ENCODE data around the gene VIM. TPM values are rescaled to one million over a fixed set of nuclear protein-coding genes. Genes with fewer than 3 reads are reported as not detected.

Gene VIM
- total and polyA plus RNA-seq, 2 donors (not counting 1 experiment from before 2014, with no cell fraction given) = 4,882 to 7,192 TPM

DNA sequence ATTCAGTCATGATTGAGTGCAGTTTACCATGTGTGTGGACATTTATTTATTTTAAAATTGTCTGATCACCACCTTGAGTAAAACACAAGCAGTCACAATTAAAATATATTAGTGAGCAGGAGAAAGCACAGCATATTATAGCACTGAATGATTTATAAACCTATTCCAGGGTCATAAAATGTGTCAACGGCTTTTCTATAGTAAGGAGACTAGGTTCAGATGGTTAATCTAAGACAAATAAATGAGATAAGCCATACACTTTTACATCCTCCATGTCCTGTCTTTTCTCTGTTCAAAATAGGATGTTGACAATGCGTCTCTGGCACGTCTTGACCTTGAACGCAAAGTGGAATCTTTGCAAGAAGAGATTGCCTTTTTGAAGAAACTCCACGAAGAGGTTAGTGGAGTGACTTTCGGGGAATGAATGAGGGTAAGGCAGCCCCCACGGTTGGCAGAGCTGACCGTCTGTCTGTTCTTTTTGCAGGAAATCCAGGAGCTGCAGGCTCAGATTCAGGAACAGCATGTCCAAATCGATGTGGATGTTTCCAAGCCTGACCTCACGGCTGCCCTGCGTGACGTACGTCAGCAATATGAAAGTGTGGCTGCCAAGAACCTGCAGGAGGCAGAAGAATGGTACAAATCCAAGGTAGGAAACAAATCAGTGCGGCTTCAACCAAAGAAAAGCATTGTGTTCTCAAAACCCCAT is 5.4 kb downstream of the VIM start:
- DNase-seq (ENCODE audit: low read depth in 2 of 2) = peak in 1 of 2 donors; percentile 52
- peak overlapping the region; percentile 91 for H3K27ac ChIP-seq (ENCODE audit: insufficient read depth, low read length)
- H3K4me2 ChIP-seq (ENCODE audit: extremely low read depth, insufficient read depth, low read length) = peak overlapping the region; percentile 71

GRCh38 chr10:17234431-17234945 is 6.4 kb downstream of the VIM start:
- Histone ChIP-seq H3K36me3 (ENCODE audit: control insufficient read depth, insufficient read depth, low read length) (peaks cover 28% of the 10 kb centered on the region), H4K20me1 (ENCODE audit: control insufficient read depth, extremely low read depth, insufficient read depth, low read length) (peaks cover 23% of the 10 kb centered on the region), H3K9me3 (ENCODE audit: control insufficient read depth, insufficient read depth, low read depth, low read length) (no peaks in the 10 kb centered on the region), H3K79me2 (ENCODE audit: control insufficient read depth, insufficient read depth, low read length) (peaks cover 59% of the 10 kb centered on the region), H3K4me3 (replicated peaks in 1 of 4; ENCODE audit: control extremely low read depth in 1 of 4, insufficient read depth in 1 of 4, low read depth in 3 of 4, low read length in 4 of 4) (peak overlapping the region; percentile 14 to 100 (median 40)), H2AFZ (ENCODE audit: low read length) (no peak overlapping the region), H3K27ac (ENCODE audit: insufficient read depth, low read length) (peak overlapping the region; percentile 91), H3K4me1 (ENCODE audit: control insufficient read depth, extremely low read depth, insufficient read depth, low read length) (peaks cover 10% of the 10 kb centered on the region), H3K9ac (ENCODE audit: insufficient read depth, low read length) (peak overlapping the region; percentile 48), H3K27me3 (ENCODE audit: control insufficient read depth, insufficient read depth, low read length) (no peaks in the 10 kb centered on the region), H3K4me2 (ENCODE audit: extremely low read depth, insufficient read depth, low read length) (peak overlapping the region; percentile 71)
- no peak for DNase-seq (ENCODE audit: low read depth in 2 of 2)
- TF ChIP-seq EZH2 (IDR thresholded peaks at IDR 0.05; ENCODE audit: low read length, missing control alignments) = no peak
- TF ChIP-seq, protein P1, sequence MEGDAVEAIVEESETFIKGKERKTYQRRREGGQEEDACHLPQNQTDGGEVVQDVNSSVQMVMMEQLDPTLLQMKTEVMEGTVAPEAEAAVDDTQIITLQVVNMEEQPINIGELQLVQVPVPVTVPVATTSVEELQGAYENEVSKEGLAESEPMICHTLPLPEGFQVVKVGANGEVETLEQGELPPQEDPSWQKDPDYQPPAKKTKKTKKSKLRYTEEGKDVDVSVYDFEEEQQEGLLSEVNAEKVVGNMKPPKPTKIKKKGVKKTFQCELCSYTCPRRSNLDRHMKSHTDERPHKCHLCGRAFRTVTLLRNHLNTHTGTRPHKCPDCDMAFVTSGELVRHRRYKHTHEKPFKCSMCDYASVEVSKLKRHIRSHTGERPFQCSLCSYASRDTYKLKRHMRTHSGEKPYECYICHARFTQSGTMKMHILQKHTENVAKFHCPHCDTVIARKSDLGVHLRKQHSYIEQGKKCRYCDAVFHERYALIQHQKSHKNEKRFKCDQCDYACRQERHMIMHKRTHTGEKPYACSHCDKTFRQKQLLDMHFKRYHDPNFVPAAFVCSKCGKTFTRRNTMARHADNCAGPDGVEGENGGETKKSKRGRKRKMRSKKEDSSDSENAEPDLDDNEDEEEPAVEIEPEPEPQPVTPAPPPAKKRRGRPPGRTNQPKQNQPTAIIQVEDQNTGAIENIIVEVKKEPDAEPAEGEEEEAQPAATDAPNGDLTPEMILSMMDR (conservative IDR thresholded peaks at IDR 0.05 in 1 of 2, IDR thresholded peaks at IDR 0.05 in 1 of 2; ENCODE audit: low read depth in 1 of 2, low read length in 2 of 2) = no peak

More for the DNA sequence above, 5.4 kb downstream of the VIM start:
- Histone ChIP-seq H3K79me2 (ENCODE audit: control insufficient read depth, insufficient read depth, low read length) (peaks cover 63% of the 10 kb centered on the region), H3K9me3 (ENCODE audit: control insufficient read depth, insufficient read depth, low read depth, low read length) (no peaks in the 10 kb centered on the region), H3K4me3 (replicated peaks in 1 of 4; ENCODE audit: control extremely low read depth in 1 of 4, insufficient read depth in 1 of 4, low read depth in 3 of 4, low read length in 4 of 4) (peak overlapping the region; percentile 64 to 100 (median 90)), H3K27me3 (ENCODE audit: control insufficient read depth, insufficient read depth, low read length) (no peaks in the 10 kb centered on the region), H3K4me1 (ENCODE audit: control insufficient read depth, extremely low read depth, insufficient read depth, low read length) (peaks cover 10% of the 10 kb centered on the region), H3K36me3 (ENCODE audit: control insufficient read depth, insufficient read depth, low read length) (peaks cover 30% of the 10 kb centered on the region), H2AFZ (ENCODE audit: low read length) (no peak overlapping the region), H4K20me1 (ENCODE audit: control insufficient read depth, extremely low read depth, insufficient read depth, low read length) (peaks cover 23% of the 10 kb centered on the region), H3K9ac (ENCODE audit: insufficient read depth, low read length) (no peak overlapping the region)
- TF ChIP-seq, protein P1 (conservative IDR thresholded peaks at IDR 0.05 in 1 of 2, IDR thresholded peaks at IDR 0.05 in 1 of 2; ENCODE audit: low read depth in 1 of 2, low read length in 2 of 2) = no peak

DNA sequence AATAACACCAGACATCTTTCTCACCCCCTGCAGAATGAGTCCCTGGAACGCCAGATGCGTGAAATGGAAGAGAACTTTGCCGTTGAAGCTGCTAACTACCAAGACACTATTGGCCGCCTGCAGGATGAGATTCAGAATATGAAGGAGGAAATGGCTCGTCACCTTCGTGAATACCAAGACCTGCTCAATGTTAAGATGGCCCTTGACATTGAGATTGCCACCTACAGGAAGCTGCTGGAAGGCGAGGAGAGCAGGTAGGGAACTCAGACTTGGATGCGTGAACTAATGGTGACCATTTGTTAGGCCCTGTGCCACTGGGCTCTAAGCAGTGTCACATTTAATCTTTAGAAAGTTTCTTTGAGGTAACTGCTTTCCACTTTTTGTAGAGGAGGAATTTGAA is 7.1 kb downstream of the VIM start:
- Histone ChIP-seq H3K27ac (ENCODE audit: insufficient read depth, low read length) (peak overlapping the region; percentile 51), H3K9me3 (ENCODE audit: control insufficient read depth, insufficient read depth, low read depth, low read length) (no peaks in the 10 kb centered on the region), H3K4me2 (ENCODE audit: extremely low read depth, insufficient read depth, low read length) (peak overlapping the region; percentile 71), H2AFZ (ENCODE audit: low read length) (no peak overlapping the region), H3K4me1 (ENCODE audit: control insufficient read depth, extremely low read depth, insufficient read depth, low read length) (peaks cover 10% of the 10 kb centered on the region), H4K20me1 (ENCODE audit: control insufficient read depth, extremely low read depth, insufficient read depth, low read length) (peaks cover 21% of the 10 kb centered on the region), H3K79me2 (ENCODE audit: control insufficient read depth, insufficient read depth, low read length) (peaks cover 52% of the 10 kb centered on the region), H3K27me3 (ENCODE audit: control insufficient read depth, insufficient read depth, low read length) (no peaks in the 10 kb centered on the region), H3K36me3 (ENCODE audit: control insufficient read depth, insufficient read depth, low read length) (peaks cover 22% of the 10 kb centered on the region), H3K9ac (ENCODE audit: insufficient read depth, low read length) (peak overlapping the region; percentile 27), H3K4me3 (replicated peaks in 1 of 4; ENCODE audit: control extremely low read depth in 1 of 4, insufficient read depth in 1 of 4, low read depth in 3 of 4, low read length in 4 of 4) (peak overlapping the region; percentile 14 to 100 (median 29))
- DNase-seq (ENCODE audit: low read depth in 2 of 2) = no peak
- TF ChIP-seq EZH2 (IDR thresholded peaks at IDR 0.05; ENCODE audit: low read length, missing control alignments) = no peak
- TF ChIP-seq, protein P1 (conservative IDR thresholded peaks at IDR 0.05 in 1 of 2, IDR thresholded peaks at IDR 0.05 in 1 of 2; ENCODE audit: low read depth in 1 of 2, low read length in 2 of 2) = no peak

Measured in fibroblast of lung (primary cell).